NCI-H748 treated with DMSO at 0.1 percent for 48 hours (cell line): ENCODE data around the gene KCNJ9.
"Not testable (repeated sequence)": the region's sequence is repeated elsewhere in the genome, so short reads cannot be mapped to it uniquely, and the experiment has no call there.

Source experiments
- DNase-seq: peaks from one replicate; lab custom pipeline; 2025; lab: John Stamatoyannopoulos, UW

KCNJ9 gene

GRCh38 chr1:160125746-160126145, 44.4 kb downstream of the KCNJ9 start:
- DNase-seq: no peak

GRCh38 chr1:160126342-160126741, 45.0 kb downstream of the KCNJ9 start:
- not testable (repeated sequence) for DNase-seq

- no peak for DNase-seq
Observed at GRCh38 chr1:160127381-160127780, 46.0 kb downstream of the KCNJ9 start.

GRCh38 chr1:160127865-160128523, 46.7 kb downstream of the KCNJ9 start:
- no peak for DNase-seq

- no peak for DNase-seq
Observed at GRCh38 chr1:160128636-160129035, 47.3 kb downstream of the KCNJ9 start.

GRCh38 chr1:160129046-160129445, 47.7 kb downstream of the KCNJ9 start:
- no peak for DNase-seq

- no peak for DNase-seq
Observed at GRCh38 chr1:160129558-160129957, 48.2 kb downstream of the KCNJ9 start.

GRCh38 chr1:160129966-160130365, 48.6 kb downstream of the KCNJ9 start:
- DNase-seq: no peak

- no peak for DNase-seq
Observed at GRCh38 chr1:160130486-160130885, 49.1 kb downstream of the KCNJ9 start.

- DNase-seq: no peak
Observed at GRCh38 chr1:160130939-160131338, 49.6 kb downstream of the KCNJ9 start.

GRCh38 chr1:160131803-160132565, 50.6 kb downstream of the KCNJ9 start:
- no peak for DNase-seq

- no peak for DNase-seq
Observed at GRCh38 chr1:160133990-160134770, 52.8 kb downstream of the KCNJ9 start.

GRCh38 chr1:160134791-160135572, 53.6 kb downstream of the KCNJ9 start:
- DNase-seq: no peak

GRCh38 chr1:160136121-160136925, 55.0 kb downstream of the KCNJ9 start:
- DNase-seq: no peak

GRCh38 chr1:160136926-160137200, 55.5 kb downstream of the KCNJ9 start:
- no peak for DNase-seq

- DNase-seq: no peak
Observed at GRCh38 chr1:160137216-160137862, 56.0 kb downstream of the KCNJ9 start.

- DNase-seq: no peak
Observed at GRCh38 chr1:160139840-160140239, 58.5 kb downstream of the KCNJ9 start.
